Kidney tubule cell (primary cell): Measurements from ENCODE around the gene DNASE2B.
"Not testable (repeated sequence)": the region's sequence is repeated elsewhere in the genome, so short reads cannot be mapped to it uniquely, and the experiment has no call there.

ENCODE experiments used
- DNase-seq: peaks from one replicate; pipeline ENCODE4 v3.0.0-alpha.2; 2018; ENCODE audit warnings: low spot score

Gene DNASE2B

GRCh38 chr1:84412316-84412942 is 14.1 kb downstream of the DNASE2B start:
- DNase-seq, result no peak

DNA sequence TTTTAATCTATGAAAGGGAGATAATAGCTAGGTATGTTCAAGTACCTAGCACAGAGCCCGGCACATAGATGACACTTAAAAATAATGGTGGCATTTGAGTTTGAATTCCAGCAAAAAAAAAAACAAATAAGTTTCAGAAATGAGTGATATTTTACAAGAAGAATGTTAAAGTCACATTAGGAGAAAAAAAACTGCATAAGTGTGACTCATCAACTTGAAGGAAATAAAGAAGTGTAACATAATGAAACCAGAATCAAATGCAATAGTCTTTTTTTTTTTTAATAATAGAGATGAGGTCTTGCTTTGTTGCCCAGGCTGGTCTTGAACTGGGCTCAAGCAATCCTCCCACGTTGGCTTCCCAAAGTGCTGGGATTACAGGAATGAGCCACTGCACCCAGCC is 17.1 kb downstream of the DNASE2B start:
- no peak for DNase-seq

GRCh38 chr1:84422909-84423308 is 24.6 kb downstream of the DNASE2B start:
- peak; percentile 58 for DNase-seq

DNA sequence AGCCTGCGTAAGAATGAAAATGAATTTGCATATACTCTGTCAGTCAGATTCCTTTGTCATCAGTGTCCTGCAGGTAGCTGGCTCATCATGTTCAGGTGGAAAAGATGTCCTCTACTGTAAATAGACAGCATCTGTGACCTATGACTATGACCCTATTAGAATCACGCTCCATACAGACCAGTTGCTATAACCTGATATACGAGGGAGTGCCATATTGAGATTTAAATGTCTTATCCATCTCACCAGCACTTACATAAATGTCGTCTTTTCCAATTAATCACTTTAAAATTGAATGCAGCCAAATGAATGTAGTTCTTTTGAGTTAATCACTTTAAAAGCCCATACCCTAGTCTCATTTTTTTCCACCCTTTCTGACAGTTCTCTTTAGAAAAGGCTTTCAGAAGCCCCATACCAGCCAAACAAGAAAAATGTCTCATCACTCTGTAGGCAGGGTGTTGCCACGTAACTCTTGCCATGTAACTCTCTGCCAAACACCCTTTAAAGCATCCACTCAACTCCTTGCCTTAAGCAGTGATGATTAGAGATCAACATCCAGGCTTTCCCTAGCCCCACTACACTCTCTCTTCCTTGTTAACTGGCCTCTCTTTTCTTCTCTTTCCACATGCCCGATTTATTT is 26.3 kb downstream of the DNASE2B start:
- no peak for DNase-seq

GRCh38 chr1:84425150-84425896 is 27.0 kb downstream of the DNASE2B start:
- no peak for DNase-seq

- DNase-seq, result no peak
Measured at GRCh38 chr1:84426376-84426775, 28.1 kb downstream of the DNASE2B start.

DNA sequence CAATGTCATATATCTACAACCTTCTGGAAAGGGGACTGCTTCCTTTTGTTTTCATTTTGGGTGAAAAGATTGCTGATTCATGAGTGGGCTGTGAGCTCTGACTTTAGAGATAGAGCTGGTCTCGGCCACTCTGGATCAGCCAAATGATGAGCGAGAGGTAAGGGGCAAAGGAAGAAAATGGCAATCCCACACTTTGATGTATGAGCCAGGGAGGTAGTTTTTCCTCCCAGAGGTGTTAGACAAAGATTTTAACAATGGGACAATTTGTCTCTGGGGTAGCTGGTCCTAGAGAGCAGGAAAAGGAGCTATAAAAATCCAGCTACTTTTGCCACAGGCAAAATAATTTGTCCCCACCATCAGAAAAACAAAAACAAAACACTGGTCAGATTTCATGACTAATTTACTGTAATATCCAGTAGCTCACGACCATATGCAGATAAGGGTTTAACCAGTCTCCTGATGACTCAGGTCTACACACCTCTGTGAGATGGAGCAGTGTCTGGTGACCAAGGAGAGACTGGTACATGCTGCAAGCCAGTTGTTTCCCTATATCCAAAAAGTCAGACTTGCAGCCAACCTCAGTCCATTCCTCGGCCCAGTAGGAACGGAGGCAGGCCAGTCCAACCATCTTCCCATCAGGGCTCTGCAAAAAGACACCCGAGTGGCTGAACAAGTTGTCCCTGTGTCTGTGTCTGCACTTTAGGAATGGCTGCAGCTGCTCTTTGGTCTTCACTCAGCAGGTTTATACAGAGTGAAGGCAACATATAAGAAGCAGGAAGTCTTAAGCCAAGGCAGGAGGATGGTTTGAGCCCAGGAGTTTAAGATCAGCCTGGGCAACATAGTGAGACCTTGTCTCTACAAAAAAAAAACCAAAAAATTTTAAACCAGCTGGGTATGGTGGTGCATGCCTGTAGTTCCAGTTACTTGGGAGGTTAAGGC is 29.2 kb downstream of the DNASE2B start:
- peak; percentile 67 for DNase-seq

DNA sequence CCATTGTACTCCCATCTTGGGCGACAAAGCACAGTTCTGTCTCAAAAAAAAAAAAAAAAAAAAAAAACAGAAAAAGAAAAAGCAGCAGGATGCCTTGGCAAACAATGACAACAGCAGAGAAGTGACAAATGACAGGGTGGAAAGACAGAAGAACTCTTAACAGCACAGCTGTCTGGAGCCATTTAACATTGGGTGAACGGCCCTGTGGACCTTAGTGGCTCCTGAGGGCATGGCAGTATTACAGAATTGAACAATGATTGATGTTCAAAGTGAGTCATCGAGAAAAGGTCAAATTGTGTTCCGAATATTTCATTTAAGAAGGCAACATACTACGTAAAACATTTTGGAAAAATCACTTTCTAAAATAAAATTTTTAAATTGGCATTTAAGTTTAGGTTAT is 30.0 kb downstream of the DNASE2B start:
- no peak for DNase-seq

GRCh38 chr1:84429231-84429630 is 30.9 kb downstream of the DNASE2B start:
- DNase-seq, result no peak

DNA sequence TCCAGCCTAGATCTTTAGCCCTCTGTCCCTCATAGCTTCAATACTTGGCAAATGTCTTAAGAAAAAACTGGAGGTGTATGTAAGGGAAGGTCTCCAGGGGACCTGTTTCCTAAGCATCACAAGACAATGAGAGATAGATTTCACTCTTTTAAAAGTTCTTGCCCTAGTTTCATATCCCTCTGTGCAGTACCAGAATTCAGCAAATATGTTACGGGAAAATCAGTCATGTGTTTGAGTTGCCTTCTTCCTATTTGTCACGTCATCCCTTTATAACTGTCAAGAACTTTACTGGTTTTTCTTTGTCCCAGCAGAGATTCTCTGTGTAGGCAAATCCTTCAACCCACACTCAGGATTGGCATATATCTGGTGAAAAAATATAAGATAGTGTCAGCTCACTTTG is 32.3 kb downstream of the DNASE2B start:
- no peak for DNase-seq

- DNase-seq, result peak; percentile 84
Measured at GRCh38 chr1:84433258-84434080, 35.2 kb downstream of the DNASE2B start.

DNA sequence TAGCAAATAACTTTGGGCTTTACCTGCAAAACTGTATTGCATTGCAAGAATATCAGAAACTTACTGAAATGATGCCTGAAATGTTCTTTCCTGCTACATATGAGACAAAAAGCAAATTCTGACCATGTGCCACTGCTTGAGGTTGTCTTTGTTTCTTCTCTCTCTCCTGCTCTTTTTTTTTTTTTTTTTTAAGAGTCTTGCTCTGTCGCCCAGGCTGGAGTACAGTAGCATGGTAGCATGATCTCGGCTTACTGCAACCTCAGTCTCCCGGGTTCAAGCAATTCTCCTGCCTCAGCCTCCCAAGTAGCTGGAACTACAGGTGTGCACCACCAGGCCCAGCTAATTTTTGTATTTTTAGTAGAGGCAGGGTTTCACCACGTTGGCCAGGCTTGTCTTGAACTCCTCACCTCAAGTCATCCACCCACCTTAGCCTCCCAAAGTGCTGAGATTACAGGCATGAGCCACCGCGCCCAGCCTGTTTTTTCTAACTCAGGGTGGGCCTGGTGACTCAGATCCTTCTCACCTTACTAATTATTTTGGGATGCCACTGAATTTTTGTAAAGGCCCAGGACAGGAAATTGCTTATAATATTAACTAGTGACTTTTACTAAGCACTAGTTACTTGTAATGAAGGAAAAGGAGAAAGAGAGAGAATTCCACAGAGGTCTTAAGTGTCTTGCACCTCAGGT is 35.9 kb downstream of the DNASE2B start:
- peak; percentile 71 for DNase-seq

- DNase-seq, result peak; percentile 66
Measured at GRCh38 chr1:84434801-84435549, 36.7 kb downstream of the DNASE2B start.

- DNase-seq, result no peak
Measured at GRCh38 chr1:84436876-84437655, 38.8 kb downstream of the DNASE2B start.

GRCh38 chr1:84442256-84442655 is 44.0 kb downstream of the DNASE2B start:
- peak; percentile 82 for DNase-seq

- not testable (repeated sequence) for DNase-seq
Measured at GRCh38 chr1:84442747-84443646, 44.7 kb downstream of the DNASE2B start.

DNA sequence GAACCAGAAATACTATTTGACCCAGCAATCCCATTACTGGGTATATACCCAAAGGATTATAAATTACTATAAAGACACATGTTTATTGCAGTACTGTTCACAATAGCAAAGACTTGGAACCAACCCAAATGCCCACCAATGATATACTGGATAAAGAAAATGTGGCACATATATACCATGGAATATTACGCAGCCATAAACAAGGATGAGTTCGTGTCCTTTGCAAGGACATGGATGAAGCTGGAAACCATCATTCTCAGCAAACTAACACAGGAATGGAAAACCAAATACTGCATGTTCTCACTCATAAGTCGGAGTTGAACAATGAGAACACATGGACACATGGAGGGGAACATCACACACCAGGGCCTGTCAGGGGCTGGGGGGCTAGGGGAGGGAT is 50.4 kb downstream of the DNASE2B start:
- DNase-seq, result not testable (repeated sequence)

- no peak for DNase-seq
Measured at GRCh38 chr1:84450910-84451309, 52.6 kb downstream of the DNASE2B start.
